Epithelial cell of prostate (primary cell): Measurements from ENCODE around the gene TSPOAP1.

Experiments used
- DNase-seq: peaks from one replicate; pipeline ENCODE4 v3.0.0-alpha.2; 2011; ENCODE audit warnings: low read depth, low spot score
- H3K27ac ChIP-seq: fragments of 450-650 bp; 2 replicates; pipeline ENCODE4 v1.5.1; 2017; ENCODE audit warnings: mild to moderate bottlenecking

Gene TSPOAP1

DNA sequence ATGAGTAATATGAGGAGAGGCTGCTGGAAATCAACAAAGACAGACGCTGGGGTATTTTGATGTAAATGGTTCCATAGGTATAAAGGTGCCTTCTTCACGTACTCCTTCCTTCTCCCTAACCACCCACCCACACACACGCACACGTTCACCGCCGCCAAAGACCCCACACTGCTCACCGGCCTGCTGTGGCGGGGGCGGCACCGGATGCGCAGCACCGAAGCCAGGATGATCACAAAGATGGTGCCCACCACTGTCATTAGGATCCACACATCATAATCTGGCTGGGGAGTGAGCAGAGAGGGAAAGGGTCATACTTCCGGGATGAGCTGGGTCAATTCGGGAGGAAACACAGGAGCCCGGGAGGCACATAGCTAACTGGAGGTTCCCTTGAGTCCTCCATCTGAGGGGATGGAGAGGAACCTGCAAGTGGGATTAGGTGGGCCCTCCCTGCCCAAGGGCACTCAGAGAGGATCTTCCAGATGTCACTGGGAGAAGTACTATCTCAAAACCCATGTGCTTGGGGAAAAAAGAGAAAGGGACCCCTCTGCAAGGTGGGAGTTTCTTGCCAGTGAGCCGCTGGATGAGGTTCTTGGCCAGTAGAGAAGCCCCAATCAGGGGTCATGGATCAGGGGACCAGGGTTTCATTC is 33.9 kb upstream of the TSPOAP1 start:
- no peak overlapping the region for H3K27ac ChIP-seq
- no peak for DNase-seq

DNA sequence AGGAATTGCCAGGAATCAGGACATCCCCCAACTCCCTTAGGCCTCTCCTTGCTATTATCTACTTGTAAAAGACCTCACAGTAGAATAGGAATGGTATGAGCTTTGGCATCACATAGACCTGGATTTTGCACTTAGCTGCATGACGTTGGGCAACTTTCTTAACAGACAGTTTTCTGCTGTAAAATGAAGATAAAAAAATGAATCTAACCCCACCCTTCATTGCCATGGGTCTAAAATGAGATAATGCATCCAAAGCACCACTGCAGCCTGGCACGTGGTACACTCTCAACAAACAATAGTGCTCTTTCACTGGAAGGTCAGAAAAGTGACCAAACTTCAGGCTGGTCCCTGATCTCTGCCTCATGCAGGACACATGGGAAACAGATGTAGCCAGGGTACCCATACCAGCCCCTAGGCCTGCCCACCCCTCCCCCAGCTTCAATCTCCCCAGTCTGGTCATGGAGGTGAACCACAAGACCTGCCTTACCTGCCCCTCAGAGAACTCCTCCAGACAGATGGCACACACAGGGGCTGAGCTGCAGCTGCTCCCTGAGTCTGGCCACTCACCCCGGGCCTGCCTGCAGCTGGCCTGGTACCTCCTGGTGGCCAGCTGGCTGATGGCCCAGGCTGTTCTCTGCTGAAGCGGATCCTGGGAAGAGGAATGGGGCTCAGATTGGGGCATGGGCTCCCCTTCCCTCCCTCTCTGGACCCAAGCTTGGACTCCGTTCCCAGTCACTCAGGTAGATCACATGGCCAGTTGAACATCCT is 31.9 kb upstream of the TSPOAP1 start:
- H3K27ac ChIP-seq, result no peak overlapping the region
- no peak for DNase-seq

DNA sequence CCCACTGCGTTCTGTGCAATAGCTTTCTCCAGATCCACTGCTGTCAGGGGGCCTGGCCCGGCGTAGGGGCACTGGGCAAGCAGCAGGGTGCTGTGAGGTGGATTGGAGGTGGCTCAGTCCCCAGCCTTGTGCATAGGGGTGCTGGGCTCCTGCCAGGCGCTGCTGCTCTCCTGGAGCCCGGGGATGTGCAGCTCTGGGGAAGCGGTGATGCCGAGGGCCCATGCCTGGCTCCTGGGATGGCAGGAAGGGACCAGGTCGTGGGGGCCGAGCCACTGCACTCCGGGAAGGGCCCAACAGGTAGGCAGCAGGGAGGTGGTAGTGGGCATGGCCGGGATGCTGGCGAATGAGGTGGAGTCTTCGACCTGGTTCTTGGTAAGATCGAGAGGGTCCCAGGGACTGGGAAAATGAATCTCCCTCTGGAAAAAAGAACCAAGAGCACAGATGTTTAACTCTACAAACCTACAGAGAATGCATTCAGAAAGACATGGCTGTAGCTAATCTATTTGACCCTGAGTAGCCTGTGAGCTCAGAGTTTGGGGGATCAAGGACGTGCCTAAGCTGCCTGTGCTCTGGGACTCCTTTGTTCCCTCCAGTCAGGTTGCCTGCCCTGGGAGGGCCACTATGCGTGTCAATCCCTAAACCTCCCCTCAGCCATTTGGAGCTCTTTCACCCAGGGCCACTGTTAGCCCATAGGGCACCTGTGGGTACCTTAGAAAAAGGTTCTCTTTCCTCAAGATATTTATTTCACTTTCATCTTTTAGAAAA is 30.0 kb upstream of the TSPOAP1 start:
- H3K27ac ChIP-seq, result no peak overlapping the region
- no peak for DNase-seq

DNA sequence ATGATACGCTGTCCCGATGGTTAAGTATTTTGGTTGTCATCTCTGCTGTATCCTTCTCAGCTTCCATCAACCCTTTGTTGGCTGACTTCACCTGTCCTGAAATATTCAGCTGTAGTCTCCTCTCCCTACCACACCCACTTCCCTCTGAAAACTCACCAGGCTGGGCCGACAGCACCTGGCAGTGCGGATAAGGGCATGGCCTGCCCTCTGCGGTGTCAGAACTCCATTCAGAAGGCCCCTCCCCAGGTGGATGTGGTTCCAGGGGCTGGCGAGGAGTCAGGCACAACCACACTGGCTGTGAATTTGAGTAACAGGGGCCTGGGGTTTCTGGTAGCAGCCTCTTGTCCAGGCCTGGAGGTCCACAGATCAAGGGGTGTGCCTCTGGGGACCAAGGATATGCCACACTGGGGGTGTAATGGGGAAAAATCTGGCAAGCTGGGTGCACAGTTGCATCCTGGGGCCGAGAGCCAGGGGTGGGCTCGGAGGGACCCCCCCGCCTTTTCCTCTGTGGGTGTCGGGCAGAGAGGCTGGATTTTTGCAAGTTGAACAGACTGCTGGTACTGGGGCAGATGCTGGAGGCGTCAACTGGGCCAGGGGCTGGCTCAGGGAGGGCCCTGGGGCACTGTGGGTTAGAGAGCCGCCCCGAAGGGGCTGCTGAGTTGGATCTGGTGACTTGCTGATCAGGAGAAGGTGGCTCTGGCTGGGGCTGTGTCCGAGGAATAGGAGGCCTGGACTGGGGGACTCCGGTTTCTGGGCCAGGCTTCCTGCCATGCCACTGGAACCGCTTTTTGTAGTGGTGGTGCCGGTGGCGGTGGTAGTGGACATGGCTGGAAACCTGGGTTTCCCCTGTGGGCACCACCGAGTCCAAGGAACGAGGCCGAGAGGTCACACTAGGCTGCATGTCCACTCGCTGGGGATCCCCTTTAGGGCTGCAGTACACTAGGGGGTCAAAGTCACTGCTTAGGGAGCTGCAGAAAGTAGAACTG is 29.0 kb upstream of the TSPOAP1 start:
- no peak for DNase-seq
- H3K27ac ChIP-seq, result no peak overlapping the region

DNA sequence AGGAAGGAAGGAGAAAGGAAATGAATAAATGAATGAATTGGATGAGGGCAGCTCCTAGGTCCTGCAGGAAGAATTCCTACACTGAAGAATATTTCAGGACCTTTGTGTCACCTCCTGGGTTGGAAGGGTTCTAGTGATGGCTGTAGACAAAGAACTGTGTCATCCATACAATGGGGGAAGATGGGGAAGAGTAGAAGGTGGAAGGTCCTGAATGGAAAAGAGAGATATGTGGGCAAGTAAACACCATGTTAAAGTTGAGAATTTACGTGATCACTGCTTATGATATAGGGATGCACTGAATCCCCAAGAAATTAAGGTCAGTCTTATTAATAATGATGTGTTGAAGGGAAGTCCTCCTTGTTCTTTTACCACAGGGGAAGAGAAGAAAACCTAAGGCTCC is 27.6 kb upstream of the TSPOAP1 start:
- H3K27ac ChIP-seq, result no peak overlapping the region
- DNase-seq, result no peak

DNA sequence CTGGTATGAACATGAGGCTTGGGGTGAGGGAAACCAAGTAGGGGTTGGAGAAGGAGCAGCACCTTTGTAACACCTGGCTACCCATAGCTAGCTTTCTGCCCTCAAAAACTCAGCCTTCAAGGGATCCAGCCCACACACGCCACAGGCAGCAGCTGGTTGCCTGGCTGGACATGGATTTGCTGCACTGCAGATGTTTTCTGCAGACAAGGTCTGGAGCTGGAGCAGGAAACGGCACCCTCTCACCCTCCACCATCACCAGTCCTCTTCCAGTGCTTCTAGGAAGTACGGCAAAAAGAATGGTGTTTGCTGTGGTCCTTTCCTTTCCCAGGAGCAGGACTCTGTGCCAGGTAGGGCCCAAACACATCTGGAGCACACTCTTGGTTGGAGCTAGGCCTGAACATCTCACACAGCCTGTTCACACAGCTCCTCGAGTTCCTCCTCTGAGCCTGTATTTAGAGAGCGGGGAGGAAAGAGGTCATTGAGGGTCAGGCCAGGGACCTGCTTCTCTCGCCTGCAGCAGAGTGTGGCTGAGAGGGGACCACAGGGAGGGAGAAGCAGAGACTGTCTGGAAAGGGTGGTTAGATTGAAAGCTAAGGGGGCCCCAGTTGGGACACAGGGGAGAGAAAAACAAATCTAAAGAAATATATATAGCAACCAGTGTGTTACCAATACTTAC is 26.1 kb upstream of the TSPOAP1 start:
- no peak overlapping the region for H3K27ac ChIP-seq
- DNase-seq, result no peak

DNA sequence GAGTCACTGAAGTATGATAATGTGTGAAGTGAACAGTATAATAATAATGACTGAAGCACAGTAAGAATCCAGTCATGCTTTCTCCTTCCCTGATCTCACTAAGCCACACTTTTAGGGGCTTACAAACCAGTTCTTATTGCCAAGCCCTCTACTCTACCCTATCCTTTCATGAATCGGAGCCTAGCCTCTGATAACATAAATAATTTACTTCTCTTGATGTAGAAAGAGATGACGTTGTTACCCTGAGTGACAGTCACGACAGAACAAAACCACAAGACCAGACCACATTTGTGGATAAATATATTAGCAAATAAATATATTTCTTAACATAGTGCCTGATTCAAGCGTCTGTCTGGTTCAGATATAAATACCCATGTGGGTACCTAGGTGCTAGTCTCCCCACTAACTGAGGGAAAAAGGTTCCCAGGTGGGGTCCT is 24.8 kb upstream of the TSPOAP1 start:
- H3K27ac ChIP-seq, result peak overlapping the region; percentile 77
- DNase-seq, result no peak

DNA sequence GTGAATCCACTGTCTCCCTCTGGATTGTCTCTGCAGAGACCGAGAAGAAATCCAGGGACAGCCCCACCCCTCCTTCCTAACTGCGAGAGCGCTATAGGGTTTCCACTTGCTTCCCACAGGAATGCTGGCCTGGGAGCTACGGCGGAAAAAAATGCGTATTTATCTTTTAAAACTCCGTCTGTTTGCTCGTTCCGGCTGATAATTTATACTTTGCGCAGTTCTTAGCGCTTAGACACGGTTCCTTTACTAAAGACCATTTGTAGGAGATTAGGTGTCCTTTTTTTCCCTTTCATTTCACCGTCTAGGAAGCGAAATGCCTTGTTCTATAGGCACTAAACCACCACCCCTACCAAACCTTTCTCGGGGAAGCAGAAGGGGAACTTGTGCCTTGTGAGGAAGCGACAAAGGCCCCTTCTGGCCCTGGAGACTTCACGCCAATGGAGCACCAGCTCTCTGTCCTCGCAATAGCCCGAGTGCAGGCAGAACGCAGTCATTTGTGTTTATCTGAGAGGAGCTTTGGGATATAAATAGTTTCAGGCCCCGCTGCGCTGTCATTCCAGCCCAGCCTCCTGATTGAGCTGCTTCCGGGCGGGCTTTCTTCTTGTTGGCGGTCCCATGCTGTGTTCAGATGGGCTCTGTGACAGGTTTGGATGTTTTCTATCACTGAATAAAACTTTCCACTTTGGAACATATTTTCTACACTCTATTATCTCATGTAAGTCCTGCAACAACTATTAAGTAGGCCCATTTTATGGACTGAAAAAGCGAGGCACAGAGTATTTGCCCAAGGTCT is 24.2 kb upstream of the TSPOAP1 start:
- DNase-seq, result no peak
- H3K27ac ChIP-seq, result peak overlapping the region; percentile 77

DNA sequence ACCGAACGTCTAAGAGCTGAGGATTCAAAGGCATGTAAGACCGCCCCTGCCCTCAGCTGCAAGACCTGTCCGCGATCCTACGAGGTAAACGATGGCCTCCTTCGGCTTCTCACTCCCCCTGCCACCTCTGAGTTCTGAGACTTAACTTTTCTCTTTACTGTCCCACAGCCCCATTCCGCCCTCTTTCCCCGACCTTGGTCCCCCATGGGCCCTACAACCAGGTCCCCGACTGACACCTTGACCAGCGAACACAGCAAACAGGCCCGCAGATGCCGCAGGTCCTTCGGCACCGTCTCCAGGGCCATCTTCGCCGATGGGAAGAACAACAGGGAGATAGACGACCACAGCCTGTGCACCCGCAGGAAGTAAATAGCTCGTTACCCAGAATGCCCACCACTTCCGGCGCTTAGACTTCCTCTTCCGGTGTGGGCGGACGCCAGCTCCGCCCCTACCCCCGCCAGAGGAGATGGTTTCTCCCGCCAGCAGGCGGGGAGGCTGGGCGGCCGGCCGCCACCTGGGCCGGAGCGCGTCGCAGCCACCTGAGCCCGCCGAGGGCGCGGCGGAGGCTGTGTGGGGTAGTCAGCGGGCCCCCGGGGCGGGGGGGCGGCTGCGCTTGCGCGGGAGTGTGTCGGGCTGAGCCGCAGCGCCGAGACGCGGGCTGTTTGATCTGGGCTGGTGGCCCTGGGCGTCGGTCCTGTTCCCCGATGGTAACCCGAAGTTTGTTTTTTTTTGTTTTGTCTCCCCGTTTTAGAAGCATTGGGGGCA is 23.4 kb upstream of the TSPOAP1 start, which contains the start of gene SUPT4H1:
TSS of gene SUPT4H1 (minus strand) at position 371 of the 765 bp plus-strand sequence. CDS start at position 305, 66 bp downstream.
- peak within 1 kb of the TSS; percentile 77 for H3K27ac ChIP-seq
- DNase-seq, result peak; percentile 77

DNA sequence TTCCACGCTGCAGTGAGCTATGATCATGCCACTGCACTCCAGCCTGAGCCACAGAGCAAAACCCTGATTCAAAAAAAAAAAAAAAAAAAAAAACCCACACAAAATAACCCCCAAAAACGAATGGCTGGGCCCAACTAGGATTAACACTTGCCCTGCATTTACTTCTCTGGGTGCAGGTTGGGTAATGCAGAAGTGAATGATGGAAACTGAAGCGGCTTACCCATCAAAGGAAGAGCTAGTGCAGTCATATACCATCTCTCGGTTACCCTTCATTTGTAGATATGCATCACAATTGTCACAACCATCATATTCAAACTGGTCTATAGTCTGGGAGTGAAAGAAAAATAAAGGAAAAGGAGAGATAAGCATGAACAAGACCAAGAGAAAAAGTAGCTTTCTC is 22.6 kb upstream of the TSPOAP1 start:
- H3K27ac ChIP-seq, result no peak overlapping the region
- DNase-seq, result no peak

DNA sequence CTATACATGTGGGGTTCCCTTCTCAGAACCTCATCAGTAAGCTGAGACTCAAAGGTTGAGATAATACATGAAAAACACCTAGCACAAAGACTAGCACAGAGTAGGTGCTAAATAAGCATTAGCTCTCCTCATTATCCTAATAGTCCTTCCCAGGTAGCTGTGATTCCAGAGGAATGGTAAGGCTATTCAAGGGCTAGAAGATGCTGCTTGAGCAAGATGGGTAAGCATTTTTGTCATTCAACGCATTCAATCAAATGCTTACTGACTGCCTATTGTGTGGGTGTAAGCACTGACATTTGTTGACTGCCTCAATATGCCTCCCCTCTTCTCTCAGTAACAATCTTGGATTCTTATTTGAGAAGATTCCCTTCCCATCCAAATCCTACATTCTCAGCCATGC is 19.4 kb upstream of the TSPOAP1 start:
- no peak overlapping the region for H3K27ac ChIP-seq
- DNase-seq, result no peak

DNA sequence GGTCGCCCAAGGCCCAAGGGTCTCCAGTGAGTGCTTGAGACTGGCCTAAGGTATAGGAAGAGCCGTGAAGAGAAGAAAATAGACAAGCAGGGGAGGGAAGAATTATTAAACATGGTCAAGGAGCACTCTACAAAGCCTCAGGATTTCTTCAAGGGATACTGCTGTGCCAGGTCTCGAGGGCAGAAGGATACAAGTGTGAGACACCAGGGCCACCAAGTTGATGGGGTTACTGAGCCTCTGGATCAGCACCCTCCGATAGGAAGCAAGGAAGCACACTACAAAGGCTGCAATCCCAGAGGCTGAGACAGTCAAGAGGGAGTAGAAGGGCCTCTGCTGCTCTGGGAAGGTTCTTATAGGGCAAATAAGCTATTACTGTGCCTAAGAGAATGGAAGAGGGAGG is 16.9 kb upstream of the TSPOAP1 start:
- no peak for DNase-seq
- H3K27ac ChIP-seq, result no peak overlapping the region

DNA sequence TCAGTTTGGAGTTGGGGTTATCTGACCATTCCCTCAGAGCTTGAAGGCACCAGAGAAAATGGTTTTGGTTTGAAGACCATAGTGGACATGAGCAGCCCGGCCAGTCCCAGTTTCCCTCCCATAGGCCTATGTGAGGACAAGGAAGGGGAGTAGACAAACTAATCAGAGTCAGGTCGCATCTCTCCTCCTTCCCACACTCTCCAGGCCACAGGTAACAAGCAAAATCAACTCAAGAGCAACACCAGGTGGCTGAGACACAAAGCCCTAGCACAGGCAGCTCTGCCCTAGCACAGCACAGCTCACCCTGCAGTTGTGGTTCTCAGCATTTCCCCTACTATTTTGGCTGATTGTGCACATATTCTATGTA is 16.2 kb upstream of the TSPOAP1 start:
- H3K27ac ChIP-seq, result no peak overlapping the region
- no peak for DNase-seq

DNA sequence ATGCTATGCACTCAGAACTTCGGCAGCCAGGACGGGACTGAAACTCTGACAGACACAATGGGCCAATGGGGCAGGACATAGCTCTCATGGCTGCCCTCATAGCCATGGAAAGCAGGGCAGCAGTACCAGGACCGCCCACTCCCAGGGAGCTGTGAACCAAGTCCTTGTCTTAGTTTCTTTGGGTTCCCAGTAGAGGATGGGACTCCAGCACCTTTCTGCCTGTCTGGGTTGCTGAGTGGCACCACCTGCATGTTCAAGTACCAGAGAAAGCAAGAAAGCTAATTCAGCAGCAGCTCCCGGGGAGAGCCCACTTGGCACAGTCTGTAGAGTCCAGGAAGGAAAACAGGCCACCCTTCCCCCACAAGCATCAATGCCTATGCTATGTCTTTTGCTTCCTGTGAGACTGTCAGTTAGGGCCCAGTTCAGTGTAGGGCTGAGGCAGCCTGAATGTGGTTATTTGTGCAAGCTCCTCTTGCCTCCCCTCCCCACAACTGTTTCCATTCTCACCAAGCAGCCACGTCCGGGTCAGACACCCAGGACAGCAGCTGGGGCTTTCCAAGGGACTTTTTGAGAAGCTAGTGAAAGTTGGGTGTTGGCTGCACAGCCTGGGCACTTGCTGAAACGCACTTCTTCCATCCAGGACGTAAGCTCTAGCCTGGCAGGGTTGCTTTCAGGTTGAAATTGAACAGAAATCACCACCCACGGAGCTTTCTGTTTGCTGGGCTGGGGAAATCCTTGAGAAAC is 15.6 kb upstream of the TSPOAP1 start:
- H3K27ac ChIP-seq, result no peak overlapping the region
- DNase-seq, result no peak

DNA sequence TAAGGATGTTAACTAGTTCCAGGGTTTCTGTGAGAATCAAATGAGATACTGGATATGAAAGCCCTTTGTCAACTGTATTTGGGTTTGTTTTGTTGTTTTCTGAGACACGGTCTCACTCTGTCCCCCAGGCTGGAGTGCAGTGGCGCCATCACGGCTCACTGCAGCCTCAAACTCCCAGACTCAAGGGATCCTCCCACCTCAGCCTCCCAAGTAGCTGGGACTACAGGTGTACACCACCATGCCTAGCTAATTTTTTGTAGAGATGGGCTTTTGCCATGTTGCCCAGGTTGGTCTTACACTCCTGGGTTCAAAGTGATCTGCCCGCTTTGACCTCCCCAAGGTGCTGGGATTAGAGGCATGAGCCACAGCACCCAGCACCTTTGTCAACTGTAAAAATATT is 14.5 kb upstream of the TSPOAP1 start:
- no peak overlapping the region for H3K27ac ChIP-seq
- DNase-seq, result no peak

DNA sequence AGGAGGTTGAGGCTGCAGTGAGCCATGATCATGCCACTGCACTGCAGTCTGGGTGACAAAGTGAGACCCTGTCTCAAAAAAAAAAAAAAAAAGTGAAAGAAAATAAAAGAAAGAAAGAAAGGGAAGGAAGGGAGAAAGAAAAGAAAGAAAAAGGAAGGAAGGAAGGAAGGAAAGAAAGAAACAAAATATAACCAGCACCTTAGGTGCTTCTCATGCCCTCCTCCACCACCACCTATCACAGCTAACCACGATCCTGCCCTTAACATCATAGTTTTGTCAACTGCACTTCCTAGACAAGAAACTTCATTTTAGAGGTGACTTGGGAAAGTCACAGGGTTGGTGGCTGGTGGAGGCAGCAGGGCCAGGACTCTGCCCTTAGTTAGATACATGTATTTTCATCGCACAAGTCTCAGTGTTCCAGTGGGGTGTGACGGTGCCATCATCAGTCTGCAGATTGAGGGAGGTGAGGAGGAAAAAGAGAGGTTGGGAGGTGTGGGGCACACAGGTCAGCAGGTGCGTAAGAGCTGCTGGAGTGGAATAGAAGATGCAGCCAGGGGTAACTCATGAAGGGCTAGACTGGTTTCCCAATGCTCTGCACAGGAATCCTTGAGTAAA is 13.4 kb upstream of the TSPOAP1 start:
- DNase-seq, result no peak
- no peak overlapping the region for H3K27ac ChIP-seq
